ENCODE results near the gene BATF2. TPM values are rescaled to one million over a fixed set of nuclear protein-coding genes. Genes with fewer than 3 reads are reported as not detected.

The BATF2 gene
- total RNA-seq, 1 experiment from 2014 or later, result 0.72 TPM

DNA sequence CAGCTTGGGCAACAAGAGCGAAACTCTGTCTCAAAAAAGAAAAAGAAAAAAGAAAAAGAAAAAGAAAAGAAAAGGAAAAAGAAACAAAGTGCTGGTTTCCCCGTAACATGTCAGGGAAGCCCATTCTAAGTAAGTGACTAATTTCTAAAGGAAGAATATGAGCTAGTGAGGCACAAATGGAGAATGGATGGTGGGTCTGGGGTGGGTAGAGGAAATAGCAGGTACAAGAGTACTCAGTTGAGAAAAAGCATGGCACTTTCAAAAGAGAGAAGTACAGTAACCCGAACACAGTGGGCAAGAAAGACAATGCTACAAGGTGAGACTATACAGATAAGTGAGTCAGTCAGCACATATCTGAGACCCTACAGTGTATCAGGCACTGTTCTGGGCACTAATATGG, 29.4 kb downstream of the BATF2 start:
- H3K56ac ChIP-seq (ENCODE audit: insufficient read length, low read depth, low read length), result no peak overlapping the region
- H3T11ph ChIP-seq (ENCODE audit: low read length), result no peak overlapping the region
- no CpG with 5 or more reads among the region's 3 CpGs for WGBS (ENCODE audit: extremely low coverage, insufficient read length, low lambda C conversion rate)
- no peak overlapping the region for H2BK120ac ChIP-seq (ENCODE audit: low read depth, low read length, poor library complexity, severe bottlenecking)
- no peak overlapping the region for H3K27ac ChIP-seq (ENCODE audit: insufficient read length, low read depth, low read length)
- no peak overlapping the region for H3K14ac ChIP-seq (ENCODE audit: insufficient read depth, low read length)
- H3K4me2 ChIP-seq (ENCODE audit: insufficient read depth, insufficient read length, low read length), result no peak overlapping the region
- H3K27me3 ChIP-seq (ENCODE audit: insufficient read depth, low read length), result no peaks in the 10 kb centered on the region
- H4K5ac ChIP-seq (ENCODE audit: insufficient read length, low read depth, low read length), result no peak overlapping the region
- H2BK15ac ChIP-seq (ENCODE audit: low read depth, low read length), result no peak overlapping the region
- H2AFZ ChIP-seq (ENCODE audit: low read length), result no peak overlapping the region
- Mint-ChIP-seq H3K36me3 (ENCODE audit: insufficient read depth in 1 of 3, low read depth in 3 of 3) (no peaks in the 10 kb centered on the region), H3K4me1 (no peaks in the 10 kb centered on the region), H3K4me3 (no peak overlapping the region), H3K27me3 (ENCODE audit: low read depth) (peaks cover 4% of the 10 kb centered on the region; the same call in 1 of the 2 replicates), H3K9me3 (peaks cover 0 to 3% of the 10 kb centered on the region in 2 experiments; a peak in 1 of 5 replicates), H3K27ac (no peak overlapping the region)
- no peak overlapping the region for H3K4ac ChIP-seq (ENCODE audit: low read depth, low read length)
- TF ChIP-seq, protein P1, sequence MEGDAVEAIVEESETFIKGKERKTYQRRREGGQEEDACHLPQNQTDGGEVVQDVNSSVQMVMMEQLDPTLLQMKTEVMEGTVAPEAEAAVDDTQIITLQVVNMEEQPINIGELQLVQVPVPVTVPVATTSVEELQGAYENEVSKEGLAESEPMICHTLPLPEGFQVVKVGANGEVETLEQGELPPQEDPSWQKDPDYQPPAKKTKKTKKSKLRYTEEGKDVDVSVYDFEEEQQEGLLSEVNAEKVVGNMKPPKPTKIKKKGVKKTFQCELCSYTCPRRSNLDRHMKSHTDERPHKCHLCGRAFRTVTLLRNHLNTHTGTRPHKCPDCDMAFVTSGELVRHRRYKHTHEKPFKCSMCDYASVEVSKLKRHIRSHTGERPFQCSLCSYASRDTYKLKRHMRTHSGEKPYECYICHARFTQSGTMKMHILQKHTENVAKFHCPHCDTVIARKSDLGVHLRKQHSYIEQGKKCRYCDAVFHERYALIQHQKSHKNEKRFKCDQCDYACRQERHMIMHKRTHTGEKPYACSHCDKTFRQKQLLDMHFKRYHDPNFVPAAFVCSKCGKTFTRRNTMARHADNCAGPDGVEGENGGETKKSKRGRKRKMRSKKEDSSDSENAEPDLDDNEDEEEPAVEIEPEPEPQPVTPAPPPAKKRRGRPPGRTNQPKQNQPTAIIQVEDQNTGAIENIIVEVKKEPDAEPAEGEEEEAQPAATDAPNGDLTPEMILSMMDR (conservative IDR thresholded peaks at IDR 0.05), result no peak
- no peak overlapping the region for H2BK20ac ChIP-seq (ENCODE audit: low read depth, low read length, poor library complexity, severe bottlenecking)
- H2AK5ac ChIP-seq (ENCODE audit: insufficient read length, low read length), result no peak overlapping the region
- no peaks in the 10 kb centered on the region for H3K79me2 ChIP-seq (ENCODE audit: insufficient read depth, low read length)
- no peak overlapping the region for H3K18ac ChIP-seq (ENCODE audit: insufficient read length, low read depth, low read length)
- no peaks in the 10 kb centered on the region for H3K23me2 ChIP-seq (ENCODE audit: insufficient read length, low read depth, low read length, poor library complexity, severe bottlenecking)
- no peak overlapping the region for H3K9ac ChIP-seq (ENCODE audit: extremely low read depth, insufficient read length, low read length)
- no peak overlapping the region for H4K91ac ChIP-seq (ENCODE audit: insufficient read length, low read depth, low read length)
- no peaks in the 10 kb centered on the region for H4K20me1 ChIP-seq (ENCODE audit: control insufficient read depth, insufficient read depth, insufficient read length)
- H3K9me3 ChIP-seq (ENCODE audit: control insufficient read depth, low read depth, low read length), result no peaks in the 10 kb centered on the region
- H3K79me1 ChIP-seq (ENCODE audit: insufficient read depth, low read depth, low read length, poor library complexity, severe bottlenecking), result no peaks in the 10 kb centered on the region
- no peak overlapping the region for H2BK5ac ChIP-seq (ENCODE audit: insufficient read length, low read length)
- H4K8ac ChIP-seq (replicated peaks; ENCODE audit: insufficient read length, low read depth, low read length), result no peak overlapping the region
- H3K4me1 ChIP-seq (ENCODE audit: insufficient read depth, low read length), result no peaks in the 10 kb centered on the region
- no peak overlapping the region for H3K23ac ChIP-seq (ENCODE audit: insufficient read length, low read depth, low read length)
- no peak overlapping the region for H2BK12ac ChIP-seq (ENCODE audit: insufficient read length, low read depth, low read length)
- DNase-seq, result no peak

All from H9 (cell line).